Colonic mucosa (tissue), 4 donors: ENCODE results near the gene HIF1A. TPM values are rescaled to one million over a fixed set of nuclear protein-coding genes. Genes with fewer than 3 reads are reported as not detected.

Experiments
- DNase-seq: peaks from one replicate; pipeline ENCODE4 v3.0.0-alpha.2; 2020
- H3K27ac ChIP-seq: fragments of 200-600 bp; one replicate; pipeline ENCODE4 v1.8.0; 2021
- H3K27me3 ChIP-seq: fragments of 200-600 bp; one replicate; pipeline ENCODE4 v1.8.0; 2021
- H3K36me3 ChIP-seq: fragments of 200-600 bp; one replicate; pipeline ENCODE4 v1.8.0; 2021
- H3K4me1 ChIP-seq: fragments of 200-600 bp; one replicate; pipeline ENCODE4 v1.8.0; 2021; ENCODE audit warnings: mild to moderate bottlenecking
- H3K4me3 ChIP-seq: fragments of 200-600 bp; one replicate; pipeline ENCODE4 v1.8.0; 2021
- H3K9ac ChIP-seq, 2 donors: one replicate each; pipeline ENCODE4 v1.7.0; 2013; ENCODE audit warnings: control low read depth in 2 of 2, low read depth in 2 of 2, low read length in 2 of 2
- H3K9me3 ChIP-seq: fragments of 200-600 bp; one replicate; pipeline ENCODE4 v1.8.0; 2021
- intact Hi-C: fragments of 100-400 bp; cut with DNase I; formaldehyde crosslinking; loops from one replicate; pipeline ENCODE4 v1.14.1; 2022
- total RNA-seq, 2 donors: library from RNA; stranded (reverse); fragmentation: NEBNext Ultra II Directional in 1 of 2; extraction: Animal tissue kit (Norgen Biotek cat#: 25700) in 1 of 2; gene quantifications; one replicate each; pipeline ENCODE4 v1.2.1, GENCODE V29; 2021
- TF ChIP-seq, protein P1 (sequence below): fragments of 200-600 bp; IDR thresholded peaks from one replicate; pipeline ENCODE4 v1.8.0; 2022; ENCODE audit warnings: antibody characterized with exemption, mild to moderate bottlenecking
- donor health status: healthy.
- donor health status: DM: no; HTN: no; CAD: no.
- donor health status: DM: no; HTN: no; CAD: no.

HIF1A gene
- total RNA-seq, 2 donors from 2014 or later, result 99.1 to 128 TPM

DNA sequence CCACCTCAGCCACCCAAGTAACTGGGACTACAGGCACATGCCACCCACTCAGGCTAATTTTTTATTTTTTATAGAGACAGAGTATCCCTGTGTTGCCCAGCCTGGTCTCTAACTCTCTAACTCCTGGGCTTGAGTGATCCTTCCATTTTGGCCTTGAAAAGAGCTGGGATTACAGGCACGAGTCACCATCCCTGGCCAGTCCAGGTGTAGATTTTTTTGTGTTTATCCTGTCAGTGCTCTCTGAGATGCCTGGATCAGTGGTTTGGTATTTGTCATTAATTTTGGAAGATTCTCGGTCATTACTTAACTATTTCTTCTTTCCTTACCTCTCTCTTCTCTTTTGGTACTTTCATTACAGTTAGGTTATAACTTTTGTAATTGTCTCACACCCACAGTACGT lies 5.3 kb upstream of the HIF1A start:
- TF ChIP-seq, protein P1, sequence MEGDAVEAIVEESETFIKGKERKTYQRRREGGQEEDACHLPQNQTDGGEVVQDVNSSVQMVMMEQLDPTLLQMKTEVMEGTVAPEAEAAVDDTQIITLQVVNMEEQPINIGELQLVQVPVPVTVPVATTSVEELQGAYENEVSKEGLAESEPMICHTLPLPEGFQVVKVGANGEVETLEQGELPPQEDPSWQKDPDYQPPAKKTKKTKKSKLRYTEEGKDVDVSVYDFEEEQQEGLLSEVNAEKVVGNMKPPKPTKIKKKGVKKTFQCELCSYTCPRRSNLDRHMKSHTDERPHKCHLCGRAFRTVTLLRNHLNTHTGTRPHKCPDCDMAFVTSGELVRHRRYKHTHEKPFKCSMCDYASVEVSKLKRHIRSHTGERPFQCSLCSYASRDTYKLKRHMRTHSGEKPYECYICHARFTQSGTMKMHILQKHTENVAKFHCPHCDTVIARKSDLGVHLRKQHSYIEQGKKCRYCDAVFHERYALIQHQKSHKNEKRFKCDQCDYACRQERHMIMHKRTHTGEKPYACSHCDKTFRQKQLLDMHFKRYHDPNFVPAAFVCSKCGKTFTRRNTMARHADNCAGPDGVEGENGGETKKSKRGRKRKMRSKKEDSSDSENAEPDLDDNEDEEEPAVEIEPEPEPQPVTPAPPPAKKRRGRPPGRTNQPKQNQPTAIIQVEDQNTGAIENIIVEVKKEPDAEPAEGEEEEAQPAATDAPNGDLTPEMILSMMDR, result no peak
- Histone ChIP-seq H3K4me3 (no peak overlapping the region), H3K4me1 (no peaks in the 10 kb centered on the region), H3K9me3 (no peaks in the 10 kb centered on the region), H3K27ac (no peak overlapping the region), H3K9ac (no peak overlapping the region), H3K27me3 (no peaks in the 10 kb centered on the region), H3K36me3 (no peaks in the 10 kb centered on the region)
- no peak for DNase-seq
- intact Hi-C loops, result no loop called here

DNA sequence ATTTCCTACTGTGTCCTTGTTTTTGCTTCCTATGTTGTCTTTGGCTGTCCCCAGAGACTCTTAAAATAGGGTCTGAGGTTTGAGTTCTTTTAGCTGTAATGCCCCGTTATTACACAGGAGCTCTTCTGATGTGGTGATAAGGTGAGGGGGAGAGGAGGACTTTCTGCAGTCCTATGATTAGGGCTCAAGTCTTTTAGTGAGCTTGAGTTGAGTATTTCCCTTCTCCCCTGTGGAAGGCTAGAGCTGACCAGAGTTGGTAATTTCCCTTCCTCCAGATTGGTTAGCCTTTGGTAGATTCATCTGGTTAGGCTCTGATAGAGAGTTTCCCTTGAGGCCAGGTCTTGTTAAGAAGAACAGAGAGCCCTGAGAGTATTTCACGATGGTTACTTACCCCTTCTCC lies 4.3 kb upstream of the HIF1A start:
- Histone ChIP-seq H3K9me3 (no peaks in the 10 kb centered on the region), H3K4me1 (no peaks in the 10 kb centered on the region), H3K9ac (no peak overlapping the region), H3K36me3 (no peaks in the 10 kb centered on the region), H3K27me3 (no peaks in the 10 kb centered on the region), H3K27ac (no peak overlapping the region), H3K4me3 (no peak overlapping the region)
- no peak for DNase-seq
- TF ChIP-seq, protein P1, result no peak
- intact Hi-C loops, result no loop called here

DNA sequence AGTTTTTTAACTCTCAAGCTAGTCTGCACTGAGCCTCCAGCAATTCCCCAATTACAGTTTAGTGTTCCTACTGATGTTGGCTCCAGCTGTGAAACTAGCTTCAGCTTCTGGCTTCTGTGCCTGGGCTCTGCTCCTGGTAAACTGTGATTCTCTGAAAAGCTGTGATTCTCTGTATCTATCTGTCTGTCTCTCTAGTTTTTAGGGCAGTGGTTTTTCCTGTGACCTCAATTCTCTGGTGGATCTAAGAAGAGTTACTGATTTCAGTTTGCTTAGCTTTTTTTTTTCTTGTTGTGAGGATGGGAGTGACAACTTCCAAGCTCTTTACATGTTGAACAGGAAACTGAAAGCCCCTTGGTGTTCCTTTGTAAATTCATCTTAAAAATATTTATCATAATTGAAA lies 3.8 kb upstream of the HIF1A start:
- no peaks in the 10 kb centered on the region for H3K9me3 ChIP-seq
- intact Hi-C loops, result no loop called here
- H3K27me3 ChIP-seq, result no peaks in the 10 kb centered on the region
- no peak for DNase-seq
- H3K36me3 ChIP-seq, result no peaks in the 10 kb centered on the region
- TF ChIP-seq, protein P1, result no peak
- H3K4me1 ChIP-seq, result no peaks in the 10 kb centered on the region
- H3K9ac ChIP-seq, result no peak overlapping the region
- no peak overlapping the region for H3K4me3 ChIP-seq
- no peak overlapping the region for H3K27ac ChIP-seq

DNA sequence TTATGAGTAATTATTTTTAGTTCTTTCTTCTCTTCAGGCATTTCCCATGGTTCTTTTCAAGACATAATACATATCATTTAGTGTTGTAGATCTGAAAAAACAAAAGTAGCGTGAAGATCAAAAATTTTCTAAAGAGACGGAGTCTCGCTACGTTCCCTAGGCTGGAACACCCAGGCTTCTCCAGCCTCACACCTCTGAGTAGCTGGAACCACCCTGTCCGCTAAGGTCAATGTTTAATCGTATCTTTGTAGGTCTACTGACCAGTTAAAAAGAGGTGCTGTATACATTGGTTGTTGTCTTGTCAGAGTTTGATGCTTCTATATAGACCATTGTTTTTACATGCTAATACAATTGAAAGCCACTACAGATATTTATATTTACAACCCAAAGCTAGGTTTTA lies 1.3 kb upstream of the HIF1A start:
- no peaks in the 10 kb centered on the region for H3K36me3 ChIP-seq
- no peak overlapping the region for H3K9ac ChIP-seq
- no peak for DNase-seq
- intact Hi-C loops, result no loop called here
- TF ChIP-seq, protein P1, result no peak
- H3K4me3 ChIP-seq, result no peak overlapping the region
- H3K27ac ChIP-seq, result no peak overlapping the region
- H3K4me1 ChIP-seq, result no peaks in the 10 kb centered on the region
- H3K9me3 ChIP-seq, result no peaks in the 10 kb centered on the region
- H3K27me3 ChIP-seq, result no peaks in the 10 kb centered on the region

DNA sequence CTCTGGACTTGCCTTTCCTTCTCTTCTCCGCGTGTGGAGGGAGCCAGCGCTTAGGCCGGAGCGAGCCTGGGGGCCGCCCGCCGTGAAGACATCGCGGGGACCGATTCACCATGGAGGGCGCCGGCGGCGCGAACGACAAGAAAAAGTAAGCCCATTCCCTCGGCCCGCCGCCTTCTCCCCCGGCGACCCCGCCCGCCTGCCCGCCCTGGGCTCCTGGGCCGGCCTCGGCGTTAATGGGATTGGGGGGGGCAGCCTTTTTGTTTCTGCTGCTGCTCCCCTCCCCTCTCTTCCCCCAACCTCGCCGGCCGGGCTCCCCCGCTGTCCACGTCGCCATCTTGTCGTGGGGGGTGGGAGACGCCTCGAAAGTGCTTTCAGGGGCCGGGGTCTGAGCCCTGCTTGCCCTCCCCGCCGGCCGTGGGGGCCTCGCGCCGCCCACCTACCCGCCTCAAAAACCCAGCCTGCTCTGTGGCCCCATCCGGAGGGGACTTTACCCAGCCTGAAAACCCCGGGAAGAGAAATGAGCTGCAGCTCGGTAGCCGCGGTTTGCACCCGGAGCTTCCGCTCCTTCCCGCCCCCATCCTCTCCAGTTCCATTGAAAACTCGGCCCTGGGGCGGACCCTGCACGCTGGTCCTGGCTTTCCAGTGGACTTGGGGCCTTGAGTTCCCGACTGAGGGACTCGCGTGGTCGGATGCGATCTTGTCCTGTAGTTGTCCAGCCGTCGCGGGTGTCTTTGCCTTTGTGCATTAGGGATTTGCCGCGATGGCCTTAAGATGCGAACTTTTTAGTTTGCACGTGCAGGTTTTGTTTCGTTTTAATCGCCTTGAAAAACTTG lies 598 bp downstream of the HIF1A start:
- Histone ChIP-seq H3K9ac (peak overlapping the region; percentile 96 to 97), H3K36me3 (no peaks in the 10 kb centered on the region), H3K4me1 (peaks cover 10% of the 10 kb centered on the region), H3K27me3 (no peaks in the 10 kb centered on the region), H3K4me3 (peak overlapping the region; percentile 91), H3K27ac (peak overlapping the region; percentile 95), H3K9me3 (no peaks in the 10 kb centered on the region)
- TF ChIP-seq, protein P1, result no peak
- intact Hi-C loops, result loop anchor here (2.0 kb wide), 1 partner anchor 55 kb away; no protein-coding TSS in a partner anchor
- peak; percentile 69 for DNase-seq
